Activated CD4-positive, alpha-beta T cell treated with anti-CD3 and anti-CD28 coated beads, Interleukin-2, amount 50 U/mL, for 16 hours (primary cell): ENCODE results near the gene DNAH1.
"Not testable (repeated sequence)": the region's sequence is repeated elsewhere in the genome, so short reads cannot be mapped to it uniquely, and the experiment has no call there.

Experiments used
- DNase-seq: peaks from one replicate; pipeline ENCODE4 v3.0.0-alpha.2; 2020

The DNAH1 gene

GRCh38 chr3:52313774-52314188, 2.3 kb upstream of the DNAH1 start:
- DNase-seq, result no peak

GRCh38 chr3:52314489-52314888, 1.6 kb upstream of the DNAH1 start:
- no peak for DNase-seq

- no peak for DNase-seq
Measured at GRCh38 chr3:52315006-52315405, 1.1 kb upstream of the DNAH1 start.

GRCh38 chr3:52317208-52318000, 1.3 kb downstream of the DNAH1 start:
- peak; percentile 52 for DNase-seq

GRCh38 chr3:52318186-52318816, 2.2 kb downstream of the DNAH1 start:
- no peak for DNase-seq

GRCh38 chr3:52319921-52320595, 3.9 kb downstream of the DNAH1 start:
- no peak for DNase-seq

- no peak for DNase-seq
Measured at GRCh38 chr3:52321481-52321880, 5.4 kb downstream of the DNAH1 start.

GRCh38 chr3:52322466-52322865, 6.3 kb downstream of the DNAH1 start:
- no peak for DNase-seq

GRCh38 chr3:52323526-52324295, 7.6 kb downstream of the DNAH1 start:
- DNase-seq, result no peak

- DNase-seq, result no peak
Measured at GRCh38 chr3:52324676-52325075, 8.6 kb downstream of the DNAH1 start.

- DNase-seq, result no peak
Measured at GRCh38 chr3:52325686-52326085, 9.6 kb downstream of the DNAH1 start.

GRCh38 chr3:52326976-52327375, 10.9 kb downstream of the DNAH1 start:
- no peak for DNase-seq

- no peak for DNase-seq
Measured at GRCh38 chr3:52327486-52328290, 11.6 kb downstream of the DNAH1 start.

- DNase-seq, result no peak
Measured at GRCh38 chr3:52328536-52329080, 12.5 kb downstream of the DNAH1 start.

GRCh38 chr3:52330194-52330805, 14.2 kb downstream of the DNAH1 start:
- no peak for DNase-seq

GRCh38 chr3:52331091-52331490, 15.0 kb downstream of the DNAH1 start:
- DNase-seq, result no peak

GRCh38 chr3:52331906-52332305, 15.8 kb downstream of the DNAH1 start:
- DNase-seq, result no peak

- DNase-seq, result no peak
Measured at GRCh38 chr3:52333869-52334557, 17.9 kb downstream of the DNAH1 start.

- not testable (repeated sequence) for DNase-seq
Measured at GRCh38 chr3:52338131-52338530, 22.0 kb downstream of the DNAH1 start.

- DNase-seq, result peak; percentile 74
Measured at GRCh38 chr3:52339612-52340011, 23.5 kb downstream of the DNAH1 start.

- DNase-seq, result no peak
Measured at GRCh38 chr3:52341123-52341522, 25.0 kb downstream of the DNAH1 start.
